Hepatocyte (in vitro differentiated cells): ENCODE results near the gene DOCK1. TPM values are rescaled to one million over a fixed set of nuclear protein-coding genes. Genes with fewer than 3 reads are reported as not detected.

Experiments used
- DNase-seq: peaks from one replicate; pipeline ENCODE4 v3.0.0-alpha.2; 2016; ENCODE audit warnings: low spot score
- H2AFZ ChIP-seq: fragments of 200-600 bp; sonication (generic); 2 replicates; pipeline ENCODE4 v1.6.0; 2016; ENCODE audit warnings: antibody characterized with exemption, mild to moderate bottlenecking
- H3K27ac ChIP-seq: fragments of 200-600 bp; sonication (generic); 2 replicates; pipeline ENCODE4 v1.5.1; 2016; ENCODE audit warnings: mild to moderate bottlenecking
- H3K27me3 ChIP-seq: fragments of 200-600 bp; sonication (generic); 2 replicates; pipeline ENCODE4 v1.6.1; 2016
- H3K36me3 ChIP-seq: fragments of 200-600 bp; sonication (generic); replicated peaks from 2 replicates; pipeline ENCODE4 v1.5.1; 2016; ENCODE audit warnings: low read depth; ENCODE audit not compliant: insufficient read depth
- H3K4me1 ChIP-seq: fragments of 200-600 bp; sonication (generic); 2 replicates; pipeline ENCODE4 v1.5.1; 2016; ENCODE audit warnings: mild to moderate bottlenecking, moderate library complexity; ENCODE audit not compliant: insufficient read depth
- H3K4me2 ChIP-seq: fragments of 200-600 bp; sonication (generic); 2 replicates; pipeline ENCODE4 v1.6.0; 2016
- H3K4me3 ChIP-seq: fragments of 200-600 bp; sonication (generic); 2 replicates; pipeline ENCODE4 v1.5.1; 2016; ENCODE audit warnings: mild to moderate bottlenecking
- H3K79me2 ChIP-seq: fragments of 200-600 bp; sonication (generic); 2 replicates; pipeline ENCODE4 v1.6.0; 2017; ENCODE audit warnings: mild to moderate bottlenecking
- H3K9me2 ChIP-seq: fragments of 200-600 bp; sonication (generic); replicated peaks from 2 replicates; pipeline ENCODE4 v1.6.0; 2017; ENCODE audit warnings: mild to moderate bottlenecking; ENCODE audit not compliant: insufficient read depth
- H3K9me3 ChIP-seq: fragments of 200-600 bp; sonication (generic); 2 replicates; pipeline ENCODE4 v1.5.1; 2016; ENCODE audit warnings: low read depth, mild to moderate bottlenecking
- H4K20me1 ChIP-seq: fragments of 200-600 bp; sonication (generic); 2 replicates; pipeline ENCODE4 v1.6.0; 2016; ENCODE audit warnings: mild to moderate bottlenecking; ENCODE audit not compliant: insufficient read depth, poor library complexity, severe bottlenecking
- CTCF ChIP-seq: fragments of 200-600 bp; sonication (generic); IDR thresholded peaks from 2 replicates; pipeline ENCODE4 v1.5.1; 2016; ENCODE audit warnings: antibody characterized with exemption, mild to moderate bottlenecking; ENCODE audit not compliant: poor library complexity
- EZH2 ChIP-seq: fragments of 200-600 bp; sonication (generic); IDR thresholded peaks from 2 replicates; pipeline ENCODE4 v1.6.1; 2016; ENCODE audit warnings: antibody characterized with exemption, mild to moderate bottlenecking, borderline replicate concordance
- EZH2phosphoT487 ChIP-seq: fragments of 200-600 bp; sonication (generic); IDR thresholded peaks from one replicate; pipeline ENCODE4 v1.6.1; 2018; ENCODE audit warnings: antibody characterized with exemption, mild to moderate bottlenecking, low read depth, moderate library complexity; ENCODE audit not compliant: unreplicated experiment, severe bottlenecking
- WGBS: methylation state at CpG from one replicate; pipeline ENCODE4 v1.1.6; 2016; ENCODE audit warnings: low lambda C conversion rate; ENCODE audit errors: missing lambda C conversion rate; 5-methylcytosine and 5-hydroxymethylcytosine counted together
- polyA plus RNA-seq: library from polyadenylated mRNA; unstranded; fragments of >200 nt; fragmentation: Nextera tagmentation; extraction: Ambion mirVana; gene quantifications from 2 replicates; pipeline ENCODE4 v1.2.1, GENCODE V29; 2016
- total RNA-seq: library from RNA; depleted of rRNA; stranded (reverse); fragments of >200 nt; gene quantifications from 2 replicates; pipeline ENCODE4 v1.2.3, GENCODE V29; 2014

The DOCK1 gene
- total and polyA plus RNA-seq, 2 experiments from 2014 or later: 16.0 to 55.5 TPM

DNA sequence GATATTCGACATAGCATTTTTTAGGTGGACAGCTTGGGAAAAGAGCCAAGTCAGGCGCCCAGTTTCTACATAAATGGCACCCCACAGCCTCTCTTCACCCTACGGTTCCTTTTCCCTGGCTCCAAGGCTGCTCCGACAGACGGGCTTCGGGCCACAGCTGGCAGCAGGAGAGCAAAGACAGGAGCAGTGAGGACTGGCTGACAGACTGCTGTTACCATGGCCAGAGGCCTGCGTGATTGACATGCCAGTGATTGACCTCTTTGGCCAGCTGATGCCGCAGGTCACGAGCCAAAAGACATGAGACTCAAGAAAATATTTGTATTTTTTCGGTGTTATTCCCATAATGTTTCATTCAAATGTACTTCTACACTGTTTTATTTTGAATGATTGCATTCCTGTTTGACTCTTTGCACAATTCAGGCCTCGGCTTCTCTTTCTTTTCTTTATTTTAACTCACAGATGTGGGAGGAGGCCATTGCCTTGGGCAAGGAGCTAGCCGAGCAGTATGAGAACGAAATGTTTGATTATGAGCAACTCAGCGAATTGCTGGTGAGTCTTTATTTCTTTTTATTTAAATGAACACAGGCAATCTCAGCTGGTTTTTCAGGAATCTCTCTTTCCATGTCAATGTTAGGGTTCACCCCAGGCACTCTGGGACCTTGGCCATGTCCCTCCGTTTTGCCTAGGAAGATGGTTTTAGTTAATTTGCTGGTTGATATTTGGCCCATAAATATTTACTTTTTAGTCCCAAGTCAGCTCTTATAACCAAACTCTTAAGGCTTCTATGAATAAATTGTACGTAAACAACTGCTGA, 497.6 kb downstream of the DOCK1 start:
- Histone ChIP-seq H3K4me2 (no peak overlapping the region), H3K4me1 (no peaks in the 10 kb centered on the region), H3K9me3 (no peaks in the 10 kb centered on the region), H4K20me1 (no peaks in the 10 kb centered on the region), H3K79me2 (no peaks in the 10 kb centered on the region), H3K27ac (no peak overlapping the region), H3K36me3 (no peaks in the 10 kb centered on the region), H3K4me3 (no peak overlapping the region), H3K9me2 (no peaks in the 10 kb centered on the region), H2AFZ (no peak overlapping the region), H3K27me3 (no peaks in the 10 kb centered on the region)
- TF ChIP-seq EZH2phosphoT487: no peak
- TF ChIP-seq CTCF: no peak
- TF ChIP-seq EZH2: no peak
- no peak for DNase-seq
- WGBS: 83% methylated on average over 16 of the region's 16 CpGs

GRCh38 chr10:127405221-127405620, 500.0 kb downstream of the DOCK1 start:
- H3K4me3 ChIP-seq: no peak overlapping the region
- H4K20me1 ChIP-seq: no peaks in the 10 kb centered on the region
- H2AFZ ChIP-seq: no peak overlapping the region
- no peaks in the 10 kb centered on the region for H3K9me3 ChIP-seq
- no peak for DNase-seq
- H3K27me3 ChIP-seq: no peaks in the 10 kb centered on the region
- H3K27ac ChIP-seq: no peak overlapping the region
- TF ChIP-seq CTCF (no peak), EZH2 (no peak), EZH2phosphoT487 (no peak)
- peaks cover 6% of the 10 kb centered on the region for H3K4me1 ChIP-seq
- no peaks in the 10 kb centered on the region for H3K9me2 ChIP-seq
- 91% methylated on average over 4 of the region's 4 CpGs for WGBS
- no peaks in the 10 kb centered on the region for H3K36me3 ChIP-seq
- no peaks in the 10 kb centered on the region for H3K79me2 ChIP-seq
- H3K4me2 ChIP-seq: no peak overlapping the region

DNA sequence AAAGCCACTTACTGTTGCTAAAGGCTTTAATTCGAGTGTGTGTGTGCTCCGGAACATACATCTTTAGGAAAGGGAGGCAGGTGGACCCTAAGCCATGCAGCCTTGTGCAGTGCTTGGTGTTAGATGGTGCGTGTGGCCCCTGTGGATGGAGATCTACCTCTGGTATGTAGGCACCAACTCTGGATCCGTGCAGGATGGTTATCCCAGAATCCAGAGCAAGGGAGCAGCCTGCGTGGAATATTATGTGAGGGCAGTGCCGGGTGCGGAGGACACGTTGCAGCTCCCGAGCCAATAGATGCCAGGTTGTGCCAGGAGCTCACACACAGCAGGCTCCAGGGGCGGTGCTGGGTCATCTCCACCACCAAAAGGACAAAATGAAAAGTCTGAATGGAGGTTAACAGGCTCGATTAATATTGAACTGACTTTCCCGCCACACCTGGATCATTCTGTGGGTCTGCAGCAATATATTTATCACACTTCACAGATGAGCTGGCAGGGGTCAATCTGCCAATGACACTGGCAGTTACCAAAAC, 500.9 kb downstream of the DOCK1 start:
- no peak overlapping the region for H3K4me2 ChIP-seq
- WGBS: 97% methylated on average over 12 of the region's 12 CpGs
- H3K4me1 ChIP-seq: peaks cover 6% of the 10 kb centered on the region
- H3K9me2 ChIP-seq: no peaks in the 10 kb centered on the region
- H3K79me2 ChIP-seq: no peaks in the 10 kb centered on the region
- H3K9me3 ChIP-seq: no peaks in the 10 kb centered on the region
- H3K27me3 ChIP-seq: no peaks in the 10 kb centered on the region
- no peak overlapping the region for H3K27ac ChIP-seq
- H3K4me3 ChIP-seq: no peak overlapping the region
- no peak for DNase-seq
- no peak for TF ChIP-seq EZH2phosphoT487
- H4K20me1 ChIP-seq: no peaks in the 10 kb centered on the region
- no peak overlapping the region for H2AFZ ChIP-seq
- no peaks in the 10 kb centered on the region for H3K36me3 ChIP-seq

DNA sequence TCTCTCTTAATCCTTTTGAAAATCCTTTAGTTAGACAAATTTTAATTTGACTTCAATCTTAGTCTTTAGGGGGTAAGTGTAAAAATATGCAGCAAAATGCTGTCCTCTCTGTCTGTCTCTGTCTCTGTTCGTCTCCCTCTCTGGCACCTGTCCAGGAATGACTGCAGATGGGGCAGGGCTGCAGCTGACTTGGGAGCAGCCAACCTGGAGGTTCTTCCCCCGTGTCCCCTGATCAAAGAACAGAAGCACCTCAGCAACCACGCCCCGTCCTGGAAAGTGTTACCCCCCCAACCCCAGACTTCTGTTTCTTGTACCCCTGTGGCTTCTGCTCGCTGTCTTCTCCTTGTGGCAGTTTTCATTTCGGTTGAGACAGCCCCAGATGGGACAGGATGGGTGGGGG, 502.3 kb downstream of the DOCK1 start:
- H3K9me2 ChIP-seq: no peaks in the 10 kb centered on the region
- TF ChIP-seq EZH2: no peak
- TF ChIP-seq CTCF: no peak
- no peak for TF ChIP-seq EZH2phosphoT487
- WGBS: 80% methylated on average over 6 of the region's 6 CpGs
- no peaks in the 10 kb centered on the region for H3K36me3 ChIP-seq
- no peak overlapping the region for H3K4me3 ChIP-seq
- H3K27me3 ChIP-seq: no peaks in the 10 kb centered on the region
- no peaks in the 10 kb centered on the region for H3K79me2 ChIP-seq
- H2AFZ ChIP-seq: no peak overlapping the region
- H3K9me3 ChIP-seq: no peaks in the 10 kb centered on the region
- no peak overlapping the region for H3K4me2 ChIP-seq
- H4K20me1 ChIP-seq: no peaks in the 10 kb centered on the region
- no peak overlapping the region for H3K27ac ChIP-seq
- no peak for DNase-seq
- H3K4me1 ChIP-seq: peaks cover 6% of the 10 kb centered on the region
